Diencephalon (tissue), 1 donor: ENCODE results near the gene MAML3. TPM values are rescaled to one million over a fixed set of nuclear protein-coding genes. Genes with fewer than 3 reads are reported as not detected.

Experiments
- total RNA-seq: library from RNA; depleted of rRNA; stranded (reverse); fragments of >200 nt; gene quantifications from one replicate; pipeline ENCODE4 v1.2.3, GENCODE V29; 2014

The MAML3 gene
- total RNA-seq: 7.4 TPM

GRCh38 chr4:140153718-140154571 is at the start of gene MAML3:
Gene MAML3, minus strand, starts transcription at chr4:140154184. Its CDS starts 857 bp downstream, at chr4:140153327.

Other genes with a start within 250 kb of the MAML3 start
- 235 TPM for gene SCOC, start 219.5 kb upstream of the MAML3 start, total RNA-seq